ENCODE data around the gene C1orf21.
A peak's percentile ranks its signal among the peaks of the same experiment; 100 is the strongest.

The C1orf21 gene

GRCh38 chr1:184595596-184595995 is 208.8 kb downstream of the C1orf21 start:
- Histone ChIP-seq H3K23ac (ENCODE audit: low read length) (no peak overlapping the region), H4K8ac (ENCODE audit: low read depth, low read length) (no peak overlapping the region), H4K5ac (ENCODE audit: low read length) (no peak overlapping the region), H3K4me1 (ENCODE audit: control insufficient read depth, low read depth, low read length) (no peaks in the 10 kb centered on the region), H3K79me2 (ENCODE audit: control insufficient read depth, insufficient read depth, low read length) (no peaks in the 10 kb centered on the region), H2AK5ac (ENCODE audit: low read length) (no peak overlapping the region), H2BK15ac (replicated peaks; ENCODE audit: low read depth) (no peak overlapping the region), H3K79me1 (ENCODE audit: low read length) (no peaks in the 10 kb centered on the region), H3K4ac (ENCODE audit: low read depth, low read length) (no peak overlapping the region), H3K9ac (ENCODE audit: low read length) (no peak overlapping the region), H3K4me3 (ENCODE audit: low read length) (no peak overlapping the region), H2BK5ac (ENCODE audit: low read length) (no peak overlapping the region), H2BK120ac (ENCODE audit: low read depth, low read length) (no peak overlapping the region), H3K27ac (ENCODE audit: low read depth, low read length) (no peak overlapping the region), H3K27me3 (ENCODE audit: insufficient read depth, low read length, poor library complexity) (no peaks in the 10 kb centered on the region), H3K4me2 (ENCODE audit: low read length) (no peak overlapping the region), H3K56ac (ENCODE audit: low read length) (no peak overlapping the region), H3K36me3 (ENCODE audit: control insufficient read depth, insufficient read depth, low read length) (no peaks in the 10 kb centered on the region), H3K18ac (ENCODE audit: low read length) (no peak overlapping the region)
- no CpG with 5 or more reads among the region's 7 CpGs for WGBS (ENCODE audit: extremely low coverage, insufficient coverage, low lambda C conversion rate)
- DNase-seq, result no peak

DNA sequence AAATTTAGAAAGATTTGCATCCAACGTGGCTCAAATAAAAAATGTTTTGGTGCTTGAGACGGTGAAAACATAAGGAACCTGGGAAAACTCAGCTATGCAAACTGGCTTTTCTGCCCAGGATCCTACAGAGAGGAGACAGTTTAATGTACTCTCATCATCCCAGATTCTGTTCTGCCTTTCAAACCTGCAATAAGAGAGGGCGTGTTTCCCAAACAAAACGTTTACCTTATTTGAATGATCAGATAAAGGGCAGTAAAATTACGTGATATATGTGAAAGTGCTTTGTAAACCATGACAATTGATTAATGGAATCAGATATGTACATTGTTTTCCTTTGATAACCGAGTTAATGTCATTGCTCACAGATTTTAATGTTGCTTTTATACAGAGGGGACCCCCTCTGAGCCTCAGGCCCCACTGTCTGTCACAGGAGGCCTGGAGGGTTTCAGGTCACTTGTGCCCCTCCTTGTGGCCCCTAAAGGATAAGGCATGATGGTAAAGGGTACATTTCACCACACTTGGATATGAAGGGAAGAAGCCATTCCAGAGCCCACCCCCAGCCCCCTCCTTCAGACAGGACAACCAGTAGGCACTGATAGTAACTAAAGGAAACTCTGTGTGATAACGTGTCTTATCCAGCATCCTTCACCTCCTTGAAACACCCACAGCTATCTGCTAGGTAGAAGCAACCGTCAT is 210.3 kb downstream of the C1orf21 start:
- peak; percentile 67 for DNase-seq
- no peaks in the 10 kb centered on the region for H3K79me2 ChIP-seq (ENCODE audit: control insufficient read depth, insufficient read depth, low read length)

DNA sequence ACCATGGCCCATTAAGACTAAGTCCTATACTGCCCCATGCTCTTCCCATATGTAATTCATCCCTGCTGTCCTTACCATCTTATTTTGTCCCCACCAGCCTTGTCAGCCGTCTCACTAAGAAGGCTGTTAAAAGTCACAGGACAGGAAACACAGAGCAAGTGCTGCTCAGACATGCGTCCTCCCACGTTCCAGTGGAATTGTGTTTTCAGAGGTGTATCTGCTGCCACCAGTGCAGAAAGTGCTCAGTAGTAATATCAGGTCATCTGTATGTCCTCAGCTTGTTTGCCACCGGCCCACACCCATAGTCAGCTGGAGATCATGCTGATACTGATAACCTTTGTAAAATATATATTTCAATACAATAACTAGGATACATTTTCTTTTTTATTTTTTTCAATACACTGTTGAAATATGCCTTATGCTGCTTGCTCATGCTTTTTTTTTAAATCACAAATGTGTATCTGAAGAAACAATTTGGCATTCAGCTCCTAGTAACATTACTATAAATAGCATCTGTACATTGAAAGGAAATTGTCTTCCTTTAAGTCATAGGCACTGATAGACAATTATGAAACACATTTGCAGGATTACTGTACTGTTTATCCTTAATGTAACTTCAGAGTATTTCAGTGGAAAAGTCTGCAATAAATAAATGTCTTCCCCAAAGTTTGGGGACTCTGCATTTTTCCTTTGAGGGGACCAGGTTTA is 211.0 kb downstream of the C1orf21 start:
- H3K27ac ChIP-seq (ENCODE audit: low read depth, low read length), result no peak overlapping the region
- H2BK5ac ChIP-seq (ENCODE audit: low read length), result no peak overlapping the region
- H3K4ac ChIP-seq (ENCODE audit: low read depth, low read length), result no peak overlapping the region
- no peak overlapping the region for H3K9ac ChIP-seq (ENCODE audit: low read length)
- no peak overlapping the region for H2AK5ac ChIP-seq (ENCODE audit: low read length)
- H3K79me1 ChIP-seq (ENCODE audit: low read length), result no peaks in the 10 kb centered on the region
- no peaks in the 10 kb centered on the region for H3K27me3 ChIP-seq (ENCODE audit: insufficient read depth, low read length, poor library complexity)
- H3K23ac ChIP-seq (ENCODE audit: low read length), result no peak overlapping the region
- no peaks in the 10 kb centered on the region for H3K79me2 ChIP-seq (ENCODE audit: control insufficient read depth, insufficient read depth, low read length)
- no peak overlapping the region for H2BK120ac ChIP-seq (ENCODE audit: low read depth, low read length)
- no peak overlapping the region for H3K18ac ChIP-seq (ENCODE audit: low read length)
- no CpG with 5 or more reads among the region's 4 CpGs for WGBS (ENCODE audit: extremely low coverage, insufficient coverage, low lambda C conversion rate)
- H3K4me3 ChIP-seq (ENCODE audit: low read length), result no peak overlapping the region
- H2BK15ac ChIP-seq (replicated peaks; ENCODE audit: low read depth), result no peak overlapping the region
- H4K8ac ChIP-seq (ENCODE audit: low read depth, low read length), result no peak overlapping the region
- no peak for DNase-seq
- no peaks in the 10 kb centered on the region for H3K36me3 ChIP-seq (ENCODE audit: control insufficient read depth, insufficient read depth, low read length)
- no peak overlapping the region for H4K5ac ChIP-seq (ENCODE audit: low read length)
- peak overlapping the region; percentile 17 for H3K56ac ChIP-seq (ENCODE audit: low read length)
- H3K4me1 ChIP-seq (ENCODE audit: control insufficient read depth, low read depth, low read length), result no peaks in the 10 kb centered on the region
- H3K4me2 ChIP-seq (ENCODE audit: low read length), result no peak overlapping the region

More for the DNA sequence above, 210.3 kb downstream of the C1orf21 start:
- no peak overlapping the region for H3K4me2 ChIP-seq (ENCODE audit: low read length)
- H3K4me3 ChIP-seq (ENCODE audit: low read length), result no peak overlapping the region
- H3K4me1 ChIP-seq (ENCODE audit: control insufficient read depth, low read depth, low read length), result no peaks in the 10 kb centered on the region
- H4K5ac ChIP-seq (ENCODE audit: low read length), result no peak overlapping the region
- no peak overlapping the region for H2BK15ac ChIP-seq (replicated peaks; ENCODE audit: low read depth)
- H3K36me3 ChIP-seq (ENCODE audit: control insufficient read depth, insufficient read depth, low read length), result no peaks in the 10 kb centered on the region
- no peak overlapping the region for H2BK5ac ChIP-seq (ENCODE audit: low read length)
- no peak overlapping the region for H3K23ac ChIP-seq (ENCODE audit: low read length)
- peak overlapping the region; percentile 17 for H3K56ac ChIP-seq (ENCODE audit: low read length)
- no CpG with 5 or more reads among the region's 8 CpGs for WGBS (ENCODE audit: extremely low coverage, insufficient coverage, low lambda C conversion rate)
- H3K4ac ChIP-seq (ENCODE audit: low read depth, low read length), result no peak overlapping the region
- H3K27me3 ChIP-seq (ENCODE audit: insufficient read depth, low read length, poor library complexity), result no peaks in the 10 kb centered on the region
- H4K8ac ChIP-seq (ENCODE audit: low read depth, low read length), result no peak overlapping the region
- H3K18ac ChIP-seq (ENCODE audit: low read length), result no peak overlapping the region
- no peak overlapping the region for H3K27ac ChIP-seq (ENCODE audit: low read depth, low read length)
- H3K79me1 ChIP-seq (ENCODE audit: low read length), result no peaks in the 10 kb centered on the region
- no peak overlapping the region for H2AK5ac ChIP-seq (ENCODE audit: low read length)
- H3K9ac ChIP-seq (ENCODE audit: low read length), result no peak overlapping the region
- no peak overlapping the region for H2BK120ac ChIP-seq (ENCODE audit: low read depth, low read length)

DNA sequence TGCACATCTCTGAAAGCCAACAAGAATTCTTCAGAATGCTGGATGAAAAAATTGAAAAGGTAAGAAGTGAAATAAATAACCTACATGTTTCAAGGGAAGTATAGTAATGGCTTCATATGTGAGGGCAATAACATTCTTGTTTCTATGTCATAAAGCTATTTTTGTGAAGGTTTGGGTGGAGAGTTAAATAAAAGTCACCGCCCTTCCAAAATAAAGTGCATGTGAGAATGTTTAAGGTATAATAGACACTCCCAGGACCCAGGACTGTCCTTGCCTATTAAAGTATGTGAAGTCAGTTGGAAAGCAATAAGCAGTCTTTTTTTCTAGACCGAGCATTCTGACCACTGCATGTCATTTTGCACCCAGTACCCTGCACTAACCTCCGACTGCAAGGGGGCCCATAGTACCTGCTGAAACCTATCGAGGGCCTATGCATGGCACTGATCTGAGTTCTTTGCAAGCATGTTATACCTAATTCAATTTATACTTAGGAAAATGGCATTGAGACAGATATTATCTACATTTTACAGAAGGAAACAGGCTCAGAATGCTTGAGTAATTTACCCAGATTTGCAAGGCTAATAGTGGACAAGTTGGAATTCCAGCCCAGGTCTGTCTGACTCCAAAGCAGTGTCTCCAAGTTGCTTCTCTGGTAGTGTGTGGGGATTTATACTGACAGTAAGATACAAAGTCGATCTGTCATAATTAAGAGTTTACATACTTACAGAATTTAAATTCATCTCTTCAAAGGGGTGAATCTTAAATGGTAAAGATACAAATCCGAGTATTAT is 211.8 kb downstream of the C1orf21 start:
- Histone ChIP-seq H3K4me3 (ENCODE audit: low read length) (no peak overlapping the region), H3K27me3 (ENCODE audit: insufficient read depth, low read length, poor library complexity) (no peaks in the 10 kb centered on the region), H3K9ac (ENCODE audit: low read length) (no peak overlapping the region), H3K79me2 (ENCODE audit: control insufficient read depth, insufficient read depth, low read length) (no peaks in the 10 kb centered on the region), H2BK120ac (ENCODE audit: low read depth, low read length) (no peak overlapping the region), H3K18ac (ENCODE audit: low read length) (no peak overlapping the region), H2BK5ac (ENCODE audit: low read length) (no peak overlapping the region), H3K23ac (ENCODE audit: low read length) (no peak overlapping the region), H4K5ac (ENCODE audit: low read length) (no peak overlapping the region), H3K4ac (ENCODE audit: low read depth, low read length) (no peak overlapping the region), H3K4me1 (ENCODE audit: control insufficient read depth, low read depth, low read length) (no peaks in the 10 kb centered on the region), H3K36me3 (ENCODE audit: control insufficient read depth, insufficient read depth, low read length) (no peaks in the 10 kb centered on the region), H4K8ac (ENCODE audit: low read depth, low read length) (no peak overlapping the region), H3K79me1 (ENCODE audit: low read length) (no peaks in the 10 kb centered on the region), H3K4me2 (ENCODE audit: low read length) (no peak overlapping the region), H2AK5ac (ENCODE audit: low read length) (no peak overlapping the region), H3K56ac (ENCODE audit: low read length) (no peak overlapping the region), H3K27ac (ENCODE audit: low read depth, low read length) (no peak overlapping the region), H2BK15ac (replicated peaks; ENCODE audit: low read depth) (no peak overlapping the region)
- no CpG with 5 or more reads among the region's 6 CpGs for WGBS (ENCODE audit: extremely low coverage, insufficient coverage, low lambda C conversion rate)
- DNase-seq, result no peak

DNA sequence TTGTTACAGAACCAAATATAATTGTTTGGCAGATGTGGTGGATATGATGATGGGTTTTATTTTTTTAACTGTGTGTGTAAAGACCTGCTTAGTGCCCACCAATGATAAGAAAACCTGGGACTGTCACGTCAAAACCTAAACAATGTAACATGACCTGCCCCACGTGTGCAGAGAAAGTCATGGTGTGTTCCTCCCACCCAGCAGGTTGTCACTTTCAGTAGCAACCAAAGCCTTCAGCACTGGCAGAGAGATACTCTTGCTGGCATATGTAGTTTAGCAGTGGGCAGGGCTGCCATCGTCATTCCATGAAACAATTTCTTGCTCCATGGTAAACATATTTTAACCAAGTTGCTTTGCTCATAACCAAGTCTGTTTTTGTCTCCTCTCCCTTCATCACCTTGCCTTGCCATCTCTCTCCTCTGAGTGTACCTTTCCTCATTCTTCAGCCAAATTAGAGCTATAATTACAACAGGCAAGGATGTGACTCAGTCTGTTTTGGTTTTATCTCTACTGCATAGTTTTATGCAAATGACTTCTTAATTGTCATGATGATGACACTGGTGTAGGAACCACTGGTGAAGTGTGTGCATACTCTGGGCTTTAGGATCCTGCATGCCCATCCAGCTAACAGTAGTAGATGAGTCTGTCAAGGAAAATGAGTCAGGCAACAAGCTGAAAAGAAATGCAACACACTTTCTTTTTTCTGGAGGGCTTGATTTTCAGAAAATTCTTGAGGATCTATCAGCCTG is 217.5 kb downstream of the C1orf21 start:
- Histone ChIP-seq H3K56ac (ENCODE audit: low read length) (no peak overlapping the region), H3K4me3 (ENCODE audit: low read length) (no peak overlapping the region), H2BK5ac (ENCODE audit: low read length) (no peak overlapping the region), H3K9ac (ENCODE audit: low read length) (no peak overlapping the region), H3K36me3 (ENCODE audit: control insufficient read depth, insufficient read depth, low read length) (no peaks in the 10 kb centered on the region), H3K4me2 (ENCODE audit: low read length) (no peak overlapping the region), H3K4ac (ENCODE audit: low read depth, low read length) (no peak overlapping the region), H3K79me1 (ENCODE audit: low read length) (no peaks in the 10 kb centered on the region), H3K23ac (ENCODE audit: low read length) (no peak overlapping the region), H3K4me1 (ENCODE audit: control insufficient read depth, low read depth, low read length) (peaks cover 3% of the 10 kb centered on the region), H4K5ac (ENCODE audit: low read length) (no peak overlapping the region), H2BK15ac (replicated peaks; ENCODE audit: low read depth) (no peak overlapping the region), H3K27ac (ENCODE audit: low read depth, low read length) (no peak overlapping the region), H3K79me2 (ENCODE audit: control insufficient read depth, insufficient read depth, low read length) (no peaks in the 10 kb centered on the region), H3K27me3 (ENCODE audit: insufficient read depth, low read length, poor library complexity) (no peaks in the 10 kb centered on the region), H2AK5ac (ENCODE audit: low read length) (no peak overlapping the region), H2BK120ac (ENCODE audit: low read depth, low read length) (no peak overlapping the region), H4K8ac (ENCODE audit: low read depth, low read length) (no peak overlapping the region), H3K18ac (ENCODE audit: low read length) (no peak overlapping the region)
- DNase-seq, result no peak
- no CpG with 5 or more reads among the region's 3 CpGs for WGBS (ENCODE audit: extremely low coverage, insufficient coverage, low lambda C conversion rate)

Data from mesendoderm (in vitro differentiated cells).